Neuronal stem cell (in vitro differentiated cells): Measurements from ENCODE around the gene ACMSD.

Experiments used
- DNase-seq: peaks from one replicate; pipeline ENCODE4 v3.0.0-alpha.2; 2013; ENCODE audit warnings: low spot score
- H2AFZ ChIP-seq: one replicate; pipeline ENCODE4 v1.6.1; 2013; ENCODE audit warnings: mild to moderate bottlenecking, low read length, inconsistent platforms
- H2AK5ac ChIP-seq: 2 replicates; pipeline ENCODE4 v1.6.1; 2013; ENCODE audit warnings: low read depth, mild to moderate bottlenecking, inconsistent platforms, low read length, moderate library complexity, mixed read lengths
- H2BK120ac ChIP-seq: 2 replicates; pipeline ENCODE4 v1.6.1; 2013; ENCODE audit warnings: low read depth, mild to moderate bottlenecking, inconsistent platforms, low read length, moderate library complexity, mixed read lengths
- H2BK12ac ChIP-seq: one replicate; pipeline ENCODE4 v1.6.1; 2013; ENCODE audit warnings: low read length, inconsistent platforms
- H2BK15ac ChIP-seq: 2 replicates; pipeline ENCODE4 v1.6.1; 2013; ENCODE audit warnings: mild to moderate bottlenecking, low read length, inconsistent platforms, mixed read lengths
- H2BK5ac ChIP-seq: one replicate; pipeline ENCODE4 v1.6.1; 2013; ENCODE audit warnings: inconsistent platforms, mild to moderate bottlenecking, low read length, moderate library complexity
- H3K14ac ChIP-seq: one replicate; pipeline ENCODE4 v1.6.1; 2013; ENCODE audit warnings: low read length, inconsistent platforms
- H3K18ac ChIP-seq: 2 replicates; pipeline ENCODE4 v1.6.1; 2013; ENCODE audit warnings: low read length, inconsistent platforms
- H3K23ac ChIP-seq: 2 replicates; pipeline ENCODE4 v1.6.1; 2013; ENCODE audit warnings: low read depth, mild to moderate bottlenecking, mixed read lengths, low read length, inconsistent platforms; ENCODE audit not compliant: poor library complexity
- H3K27ac ChIP-seq: replicated peaks from 3 replicates; pipeline ENCODE4 v1.5.1; 2013; ENCODE audit warnings: low read length, inconsistent platforms
- H3K27me3 ChIP-seq, 3 experiments: 2 replicates each; pipeline ENCODE4 v1.6.1; 2013; ENCODE audit warnings: low read length in 3 of 3, mild to moderate bottlenecking in 2 of 3, inconsistent platforms in 1 of 3, low read depth in 1 of 3, mixed read lengths in 1 of 3, moderate library complexity in 1 of 3; ENCODE audit not compliant: control insufficient read depth in 3 of 3, insufficient read depth in 3 of 3
- H3K36me3 ChIP-seq, 2 donors: replicated peaks in 1 of 2; 2 replicates each; pipeline ENCODE4 v1.6.1; 2013; ENCODE audit warnings: low read length in 2 of 2; ENCODE audit not compliant: control insufficient read depth in 2 of 2, insufficient read depth in 2 of 2
- H3K4ac ChIP-seq: 2 replicates; pipeline ENCODE4 v1.6.1; 2013; ENCODE audit warnings: inconsistent platforms, mild to moderate bottlenecking, low read length, moderate library complexity
- H3K4me1 ChIP-seq, 2 donors: 1 replicate in 1 of 2; 2 replicates in 1 of 2; pipeline ENCODE4 v1.6.1; 2013; ENCODE audit warnings: low read length in 2 of 2, low read depth in 1 of 2; ENCODE audit not compliant: control insufficient read depth in 2 of 2, insufficient read depth in 1 of 2
- H3K4me2 ChIP-seq: one replicate; pipeline ENCODE4 v1.6.1; 2013; ENCODE audit warnings: mild to moderate bottlenecking, low read length, inconsistent platforms; ENCODE audit not compliant: insufficient read depth, poor library complexity, severe bottlenecking
- H3K4me3 ChIP-seq, 2 donors: 2 replicates each; pipeline ENCODE4 v1.5.1; 2013; ENCODE audit warnings: low read length in 2 of 2, mild to moderate bottlenecking in 2 of 2, inconsistent platforms in 1 of 2, moderate library complexity in 1 of 2
- H3K79me1 ChIP-seq: one replicate; pipeline ENCODE4 v1.6.1; 2013; ENCODE audit warnings: low read depth, mild to moderate bottlenecking, inconsistent platforms, low read length, moderate library complexity
- H3K9ac ChIP-seq: one replicate; pipeline ENCODE4 v1.6.1; 2013; ENCODE audit warnings: mild to moderate bottlenecking, low read depth, low read length, inconsistent platforms; ENCODE audit not compliant: poor library complexity
- H3K9me3 ChIP-seq, 2 donors: replicated peaks in 1 of 2; 2 replicates each; pipeline versions ENCODE3 to v1.6.1; 2013; ENCODE audit warnings: low read length in 2 of 2, mild to moderate bottlenecking in 2 of 2, inconsistent platforms in 1 of 2, low read depth in 1 of 2, mixed read lengths in 1 of 2, moderate library complexity in 1 of 2; ENCODE audit not compliant: control insufficient read depth in 2 of 2, insufficient read depth in 1 of 2
- H4K8ac ChIP-seq: one replicate; pipeline ENCODE4 v1.6.1; 2013; ENCODE audit warnings: low read depth, mild to moderate bottlenecking, inconsistent platforms, low read length, moderate library complexity
- H4K91ac ChIP-seq: one replicate; pipeline ENCODE4 v1.6.1; 2013; ENCODE audit warnings: low read length, low read depth, mild to moderate bottlenecking, inconsistent platforms; ENCODE audit not compliant: poor library complexity
- WGBS, 2 donors: extraction: QIAGEN DNeasy Blood & Tissue Kit; methylation state at CpG; one replicate each; pipeline ENCODE4 v1.1.7; 2013; ENCODE audit warnings: missing lambda C conversion rate in 2 of 2, mixed read lengths in 1 of 2; ENCODE audit not compliant: insufficient read length in 2 of 2, insufficient replicate concordance in 1 of 2; ENCODE audit errors: extremely low coverage in 2 of 2; 5-methylcytosine and 5-hydroxymethylcytosine counted together

Gene ACMSD

GRCh38 chr2:134862069-134862468 lies 23.7 kb downstream of the ACMSD start:
- Histone ChIP-seq H2AK5ac (no peak overlapping the region), H3K36me3 (no peaks in the 10 kb centered on the region), H2BK15ac (no peak overlapping the region), H3K18ac (no peak overlapping the region), H3K4me1 (no peaks in the 10 kb centered on the region), H3K23ac (no peak overlapping the region), H3K79me1 (no peaks in the 10 kb centered on the region), H4K8ac (no peak overlapping the region), H3K14ac (no peak overlapping the region), H2BK12ac (no peak overlapping the region), H3K27me3 (peaks cover 0 to 2% (median 0%) of the 10 kb centered on the region in 3 experiments), H2BK5ac (no peak overlapping the region), H3K4ac (no peak overlapping the region), H4K91ac (no peak overlapping the region), H2AFZ (no peak overlapping the region), H3K4me3 (no peak overlapping the region), H3K27ac (no peak overlapping the region), H3K9me3 (no peaks in the 10 kb centered on the region), H2BK120ac (no peak overlapping the region), H3K4me2 (no peak overlapping the region), H3K9ac (no peak overlapping the region)
- no peak for DNase-seq
- no CpG with 5 or more reads among the region's 4 CpGs for WGBS, 2 donors

GRCh38 chr2:134862674-134863073 lies 24.3 kb downstream of the ACMSD start:
- Histone ChIP-seq H2BK120ac (no peak overlapping the region), H3K14ac (no peak overlapping the region), H2BK12ac (no peak overlapping the region), H3K4me3 (no peak overlapping the region), H3K36me3 (no peaks in the 10 kb centered on the region), H3K4me1 (no peaks in the 10 kb centered on the region), H2BK15ac (no peak overlapping the region), H3K9ac (no peak overlapping the region), H3K9me3 (no peaks in the 10 kb centered on the region), H2AK5ac (no peak overlapping the region), H3K27me3 (peaks cover 0 to 2% (median 0%) of the 10 kb centered on the region in 3 experiments), H2AFZ (no peak overlapping the region), H3K4ac (no peak overlapping the region), H3K79me1 (no peaks in the 10 kb centered on the region), H3K27ac (no peak overlapping the region), H2BK5ac (no peak overlapping the region), H3K23ac (no peak overlapping the region), H4K8ac (no peak overlapping the region), H3K18ac (no peak overlapping the region), H3K4me2 (no peak overlapping the region), H4K91ac (no peak overlapping the region)
- no peak for DNase-seq
- no CpG with 5 or more reads among the region's 3 CpGs for WGBS, 2 donors

GRCh38 chr2:134863446-134863845 lies 25.0 kb downstream of the ACMSD start:
- H3K27ac ChIP-seq, result no peak overlapping the region
- H3K79me1 ChIP-seq, result no peaks in the 10 kb centered on the region
- H3K23ac ChIP-seq, result no peak overlapping the region
- DNase-seq, result no peak
- H3K9ac ChIP-seq, result no peak overlapping the region
- H3K4me2 ChIP-seq, result no peak overlapping the region
- H2BK12ac ChIP-seq, result no peak overlapping the region
- no peak overlapping the region for H2BK120ac ChIP-seq
- H3K14ac ChIP-seq, result no peak overlapping the region
- no peak overlapping the region for H2AFZ ChIP-seq
- H2AK5ac ChIP-seq, result no peak overlapping the region
- peaks cover 0 to 2% (median 0%) of the 10 kb centered on the region in 3 experiments for H3K27me3 ChIP-seq
- H3K18ac ChIP-seq, result peak overlapping the region; percentile 40
- H3K4me1 ChIP-seq, result no peaks in the 10 kb centered on the region
- H3K9me3 ChIP-seq, result no peaks in the 10 kb centered on the region
- H4K91ac ChIP-seq, result no peak overlapping the region
- H3K4ac ChIP-seq, result no peak overlapping the region
- no peak overlapping the region for H4K8ac ChIP-seq
- WGBS, 2 donors, result no CpG with 5 or more reads among the region's 20 CpGs
- H2BK15ac ChIP-seq, result no peak overlapping the region
- H3K4me3 ChIP-seq, result no peak overlapping the region
- no peaks in the 10 kb centered on the region for H3K36me3 ChIP-seq
- H2BK5ac ChIP-seq, result no peak overlapping the region

DNA sequence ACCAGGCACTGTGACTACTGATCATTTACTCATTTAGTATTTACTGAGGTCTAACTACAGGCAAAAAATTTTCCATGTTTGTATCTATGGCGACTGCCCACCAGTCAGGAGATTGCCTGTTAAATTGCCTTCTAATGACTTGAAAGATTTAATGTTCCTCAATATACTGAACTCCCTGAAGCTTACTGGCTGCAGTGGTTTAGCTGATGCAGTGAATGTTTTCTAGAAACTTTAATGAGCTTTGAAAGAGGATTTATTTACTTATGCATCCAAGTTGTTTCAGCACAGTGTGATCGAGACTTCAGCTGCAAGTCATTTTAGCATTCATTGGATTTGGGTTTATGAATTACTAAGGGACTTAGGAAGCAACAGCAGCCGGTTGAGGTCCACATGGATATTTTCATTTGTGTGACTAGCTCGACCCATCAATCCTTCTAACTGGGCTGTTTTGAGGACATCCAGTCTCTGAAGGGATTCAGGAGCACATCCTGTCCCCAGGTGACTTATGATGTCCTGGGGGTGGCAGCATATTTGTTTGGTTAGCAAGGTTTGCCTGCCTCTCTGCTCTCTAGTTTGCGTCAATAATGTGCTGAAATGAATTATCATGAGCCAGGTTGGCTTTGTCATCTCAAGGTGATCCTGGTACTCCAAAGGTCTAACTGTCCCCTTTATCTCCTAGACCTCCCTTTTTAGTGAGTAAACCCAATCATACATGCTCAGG lies 26.8 kb downstream of the ACMSD start:
- no peak overlapping the region for H3K9ac ChIP-seq

More for the DNA sequence above, 26.8 kb downstream of the ACMSD start:
- Histone ChIP-seq H3K36me3 (no peaks in the 10 kb centered on the region), H4K91ac (no peak overlapping the region), H2BK12ac (no peak overlapping the region), H2BK15ac (no peak overlapping the region), H2BK120ac (no peak overlapping the region), H3K23ac (no peak overlapping the region), H3K14ac (no peak overlapping the region), H2AFZ (no peak overlapping the region), H2BK5ac (no peak overlapping the region), H3K18ac (no peak overlapping the region), H3K4me3 (no peak overlapping the region), H2AK5ac (no peak overlapping the region), H4K8ac (no peak overlapping the region), H3K27ac (no peak overlapping the region), H3K4me2 (no peak overlapping the region), H3K4ac (no peak overlapping the region), H3K9me3 (no peaks in the 10 kb centered on the region), H3K79me1 (no peaks in the 10 kb centered on the region), H3K4me1 (no peaks in the 10 kb centered on the region), H3K27me3 (no peaks in the 10 kb centered on the region)
- no CpG with 5 or more reads among the region's 5 CpGs for WGBS, 2 donors
- DNase-seq, result no peak
